Measurements from ENCODE around the gene MRPL11.
A peak's percentile ranks its signal among the peaks of the same experiment; 100 is the strongest.

The MRPL11 gene

DNA sequence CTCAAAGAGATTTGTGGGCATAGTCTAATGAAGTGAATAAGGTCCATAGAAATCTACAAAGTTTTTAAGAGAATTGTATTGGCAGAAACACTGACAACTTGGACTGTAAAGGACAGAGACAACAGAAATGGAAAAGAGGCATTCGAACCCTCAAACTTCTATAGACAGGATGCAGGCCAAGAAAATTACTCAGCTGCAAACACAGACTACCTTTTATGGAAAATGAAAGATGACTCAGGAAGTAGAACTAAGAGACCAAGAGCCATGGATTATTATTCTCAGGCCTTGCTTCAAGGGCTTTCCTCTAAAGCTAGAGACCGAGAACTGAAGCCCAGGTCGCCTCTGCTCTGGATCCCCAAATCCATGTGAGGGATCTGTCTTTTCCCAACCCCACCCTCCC, 24.3 kb upstream of the MRPL11 start:
- ChIA-PET POLR2A (ENCODE audit: low non-redundant PET) (interaction anchor here (0.5 kb wide), 1 partner anchor 216 kb away, joined by 13 read pairs; no protein-coding TSS in a partner anchor), CTCF (no interaction called here)
- DNase-seq (ENCODE audit: low spot score) = no peak
- TF ChIP-seq, protein P1, sequence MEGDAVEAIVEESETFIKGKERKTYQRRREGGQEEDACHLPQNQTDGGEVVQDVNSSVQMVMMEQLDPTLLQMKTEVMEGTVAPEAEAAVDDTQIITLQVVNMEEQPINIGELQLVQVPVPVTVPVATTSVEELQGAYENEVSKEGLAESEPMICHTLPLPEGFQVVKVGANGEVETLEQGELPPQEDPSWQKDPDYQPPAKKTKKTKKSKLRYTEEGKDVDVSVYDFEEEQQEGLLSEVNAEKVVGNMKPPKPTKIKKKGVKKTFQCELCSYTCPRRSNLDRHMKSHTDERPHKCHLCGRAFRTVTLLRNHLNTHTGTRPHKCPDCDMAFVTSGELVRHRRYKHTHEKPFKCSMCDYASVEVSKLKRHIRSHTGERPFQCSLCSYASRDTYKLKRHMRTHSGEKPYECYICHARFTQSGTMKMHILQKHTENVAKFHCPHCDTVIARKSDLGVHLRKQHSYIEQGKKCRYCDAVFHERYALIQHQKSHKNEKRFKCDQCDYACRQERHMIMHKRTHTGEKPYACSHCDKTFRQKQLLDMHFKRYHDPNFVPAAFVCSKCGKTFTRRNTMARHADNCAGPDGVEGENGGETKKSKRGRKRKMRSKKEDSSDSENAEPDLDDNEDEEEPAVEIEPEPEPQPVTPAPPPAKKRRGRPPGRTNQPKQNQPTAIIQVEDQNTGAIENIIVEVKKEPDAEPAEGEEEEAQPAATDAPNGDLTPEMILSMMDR (conservative IDR thresholded peaks at IDR 0.05; ENCODE audit: low read depth) = no peak
- H3K27ac ChIP-seq = no peak overlapping the region

DNA sequence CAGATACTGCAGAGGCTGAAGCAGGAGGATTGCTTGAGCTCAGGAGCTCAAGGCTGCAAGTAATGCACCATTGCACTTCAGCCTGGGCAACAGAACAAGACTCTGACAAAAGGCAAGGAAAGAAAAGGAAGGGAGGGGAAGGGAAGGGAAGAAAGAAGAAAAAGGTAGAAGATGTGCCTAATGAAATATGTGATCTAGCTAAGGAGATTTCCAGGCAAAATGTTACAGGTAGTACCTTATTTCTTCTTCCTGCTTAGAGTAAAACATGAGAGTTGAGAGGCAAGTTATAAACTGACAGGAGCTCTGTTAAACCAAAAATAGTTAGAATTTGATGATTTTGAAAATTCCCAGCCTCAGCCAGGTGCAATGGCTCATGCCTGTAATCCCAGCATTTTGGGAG, 23.4 kb upstream of the MRPL11 start:
- no peak for DNase-seq (ENCODE audit: low spot score)
- TF ChIP-seq, protein P1 (conservative IDR thresholded peaks at IDR 0.05; ENCODE audit: low read depth) = no peak
- POLR2A ChIA-PET (ENCODE audit: low non-redundant PET) = no interaction called here
- CTCF ChIA-PET = interaction anchor here (0.6 to 0.7 kb wide), 2 partner anchors 33 to 55 kb away, joined by 3 to 6 read pairs; no protein-coding TSS in a partner anchor
- H3K27ac ChIP-seq = no peak overlapping the region

DNA sequence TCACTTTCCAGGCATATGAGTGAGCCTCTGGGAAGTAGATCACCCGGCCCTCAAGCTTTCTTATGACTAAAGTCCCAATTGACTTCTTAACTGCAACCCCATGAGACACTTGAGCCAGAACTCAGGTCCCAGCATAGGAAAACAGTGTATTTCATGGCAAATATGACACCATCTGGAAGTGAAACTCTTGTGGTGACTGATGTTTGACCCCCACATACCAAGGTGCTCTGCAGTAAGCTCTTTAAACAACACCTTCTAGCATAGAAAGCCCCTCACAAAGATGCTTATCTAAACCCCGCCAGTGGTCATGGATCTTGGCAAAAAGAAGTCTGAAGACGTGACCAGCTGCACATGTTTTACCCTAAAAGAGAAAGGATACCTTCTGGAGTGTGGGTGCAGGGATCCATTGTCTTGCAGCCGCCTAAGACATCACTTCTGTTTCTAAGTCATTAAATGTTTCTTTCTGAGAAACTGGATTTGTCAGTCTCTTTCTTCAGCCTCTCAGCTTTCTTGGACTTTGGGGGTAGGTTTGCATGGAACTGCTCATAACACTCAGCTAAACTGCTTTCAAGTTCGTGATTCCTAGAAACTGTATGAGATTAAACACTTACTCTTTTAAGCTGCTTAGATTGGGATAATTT, 20.6 kb upstream of the MRPL11 start:
- no peak for DNase-seq (ENCODE audit: low spot score)
- no peak overlapping the region for H3K27ac ChIP-seq
- ChIA-PET CTCF (interaction anchor here (0.5 to 1.2 kb wide), 3 partner anchors 41 to 1614 kb away, joined by 3 read pairs; no protein-coding TSS in a partner anchor), POLR2A (ENCODE audit: low non-redundant PET) (no interaction called here)
- TF ChIP-seq, protein P1 (conservative IDR thresholded peaks at IDR 0.05; ENCODE audit: low read depth) = no peak

DNA sequence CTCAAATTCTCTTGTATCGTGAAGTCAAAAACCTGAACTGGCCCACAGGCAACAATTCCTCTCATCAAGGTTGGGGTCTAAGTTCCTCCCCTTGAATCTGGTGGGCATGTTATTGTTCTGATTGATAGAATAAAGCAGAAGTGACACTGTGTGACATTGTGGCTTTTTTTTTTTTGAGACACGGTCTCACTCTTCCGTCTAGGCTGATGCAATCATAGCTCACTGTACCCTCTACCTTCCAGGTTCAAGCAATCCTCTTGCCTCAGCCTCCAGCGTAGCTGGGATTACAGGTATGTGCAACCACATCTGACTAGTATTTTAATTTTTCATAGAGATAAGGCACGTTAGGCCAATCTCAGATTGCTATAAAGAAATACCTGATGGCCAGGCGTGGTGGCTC, 19.2 kb upstream of the MRPL11 start:
- CTCF ChIA-PET = interaction anchor here (0.6 kb wide), 1 partner anchor 309 kb away, joined by 4 read pairs; no protein-coding TSS in a partner anchor
- DNase-seq (ENCODE audit: low spot score) = no peak
- H3K27ac ChIP-seq = no peak overlapping the region
- POLR2A ChIA-PET (ENCODE audit: low non-redundant PET) = no interaction called here
- TF ChIP-seq, protein P1 (conservative IDR thresholded peaks at IDR 0.05; ENCODE audit: low read depth) = no peak

DNA sequence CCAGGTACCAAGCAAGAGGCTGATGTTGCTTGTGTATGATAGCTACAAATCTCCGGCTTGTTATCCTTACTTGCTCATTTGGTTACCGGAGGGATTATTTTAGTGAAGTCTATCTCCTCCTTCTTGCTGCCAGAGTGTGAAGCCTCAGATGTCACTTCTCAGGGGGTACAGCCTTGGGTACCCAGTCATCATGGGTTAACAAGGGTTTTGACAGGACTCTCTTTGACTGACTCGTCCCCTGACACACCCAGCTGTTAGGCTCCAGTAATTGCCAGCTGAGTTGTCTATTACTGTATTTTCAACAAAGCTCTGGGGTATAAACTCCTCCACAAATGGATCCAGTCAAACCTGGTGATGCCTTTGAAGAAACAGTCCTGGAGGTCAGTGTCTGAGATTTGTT, 16.2 kb upstream of the MRPL11 start:
- CTCF ChIA-PET = interaction anchor here (1.0 to 1.1 kb wide), 2 partner anchors 25 to 46 kb away, joined by 4 read pairs; no protein-coding TSS in a partner anchor
- TF ChIP-seq, protein P1 (conservative IDR thresholded peaks at IDR 0.05; ENCODE audit: low read depth) = no peak
- POLR2A ChIA-PET (ENCODE audit: low non-redundant PET) = no interaction called here
- no peak for DNase-seq (ENCODE audit: low spot score)
- H3K27ac ChIP-seq = no peak overlapping the region

DNA sequence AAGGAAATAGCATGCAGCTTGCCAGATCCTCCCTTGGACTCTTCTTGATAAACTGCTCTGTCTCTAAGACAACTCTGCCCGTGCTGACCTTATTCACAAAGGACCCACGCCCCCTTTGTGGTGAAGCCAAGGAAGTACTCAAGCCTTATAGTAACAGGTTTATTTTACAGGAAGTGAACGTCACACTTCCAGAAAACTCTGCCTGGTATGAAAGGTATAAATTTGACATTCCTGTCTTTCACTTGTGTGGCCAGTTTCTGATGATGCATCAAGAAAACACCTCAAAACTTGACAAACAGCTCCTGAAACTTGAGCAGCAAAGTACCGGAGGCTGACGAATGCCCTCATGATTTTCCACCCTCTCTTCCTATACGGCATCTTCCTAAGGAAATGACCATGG, 15.6 kb upstream of the MRPL11 start:
- POLR2A ChIA-PET (ENCODE audit: low non-redundant PET) = no interaction called here
- CTCF ChIA-PET = interaction anchor here (1.0 kb wide), 1 partner anchor 45 kb away, joined by 4 read pairs; no protein-coding TSS in a partner anchor
- H3K27ac ChIP-seq = no peak overlapping the region
- DNase-seq (ENCODE audit: low spot score) = peak; percentile 51
- TF ChIP-seq, protein P1 (conservative IDR thresholded peaks at IDR 0.05; ENCODE audit: low read depth) = no peak

All from RWPE1 (cell line).